ENCODE data around the gene NACC2.

DNA sequence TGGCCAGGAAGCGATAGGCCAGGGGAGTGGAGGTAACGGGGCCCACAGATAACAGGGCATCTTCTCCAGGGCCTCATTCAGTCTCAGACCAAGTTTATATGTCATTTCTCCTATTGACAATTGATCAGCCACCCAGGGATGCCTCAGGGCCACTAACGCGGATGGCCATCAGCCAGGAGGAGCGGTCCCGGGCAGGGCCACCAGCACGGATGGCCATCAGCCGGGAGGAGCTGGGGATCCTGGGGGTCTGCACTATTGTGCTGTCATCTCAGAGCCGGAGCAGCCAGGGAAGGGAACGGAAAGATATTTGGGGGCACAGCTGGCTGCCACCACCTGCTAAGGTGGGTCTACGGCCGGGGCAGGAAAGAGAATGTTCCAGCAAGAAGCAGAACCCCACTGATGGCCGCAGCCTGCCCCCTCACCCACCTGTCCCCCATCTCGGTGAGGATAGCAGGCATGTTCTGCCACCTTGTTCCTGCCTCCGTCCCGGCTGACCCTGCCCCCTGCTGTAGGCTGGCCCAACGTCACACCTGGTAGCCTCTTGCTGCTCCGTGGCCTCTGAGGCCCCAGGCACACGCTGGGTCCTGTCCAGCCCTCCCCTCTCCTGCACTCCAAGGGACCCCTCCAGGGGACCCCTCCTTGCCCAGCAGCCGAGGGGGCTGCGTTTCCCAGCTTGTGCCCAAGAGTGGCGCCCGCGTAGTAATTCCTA lies 112.4 kb downstream of the NACC2 start:
- TF ChIP-seq, protein P1, sequence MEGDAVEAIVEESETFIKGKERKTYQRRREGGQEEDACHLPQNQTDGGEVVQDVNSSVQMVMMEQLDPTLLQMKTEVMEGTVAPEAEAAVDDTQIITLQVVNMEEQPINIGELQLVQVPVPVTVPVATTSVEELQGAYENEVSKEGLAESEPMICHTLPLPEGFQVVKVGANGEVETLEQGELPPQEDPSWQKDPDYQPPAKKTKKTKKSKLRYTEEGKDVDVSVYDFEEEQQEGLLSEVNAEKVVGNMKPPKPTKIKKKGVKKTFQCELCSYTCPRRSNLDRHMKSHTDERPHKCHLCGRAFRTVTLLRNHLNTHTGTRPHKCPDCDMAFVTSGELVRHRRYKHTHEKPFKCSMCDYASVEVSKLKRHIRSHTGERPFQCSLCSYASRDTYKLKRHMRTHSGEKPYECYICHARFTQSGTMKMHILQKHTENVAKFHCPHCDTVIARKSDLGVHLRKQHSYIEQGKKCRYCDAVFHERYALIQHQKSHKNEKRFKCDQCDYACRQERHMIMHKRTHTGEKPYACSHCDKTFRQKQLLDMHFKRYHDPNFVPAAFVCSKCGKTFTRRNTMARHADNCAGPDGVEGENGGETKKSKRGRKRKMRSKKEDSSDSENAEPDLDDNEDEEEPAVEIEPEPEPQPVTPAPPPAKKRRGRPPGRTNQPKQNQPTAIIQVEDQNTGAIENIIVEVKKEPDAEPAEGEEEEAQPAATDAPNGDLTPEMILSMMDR (IDR thresholded peaks at IDR 0.05) = no peak
- TF ChIP-seq POLR2A (IDR thresholded peaks at IDR 0.05) = no peak
